PFSK-1 (cell line): ENCODE data around the gene DNAJC17.

Experiments
- FOXP2 ChIP-seq: optimal IDR thresholded peaks from 2 replicates; pipeline ENCODE3; 2011; ENCODE audit warnings: borderline replicate concordance, control low read depth, inconsistent platforms; ENCODE audit not compliant: insufficient read depth; ENCODE audit errors: extremely low read length, extremely low read depth
- POLR2AphosphoS5 ChIP-seq: IDR thresholded peaks from 2 replicates; pipeline ENCODE4 v1.6.1; 2012; ENCODE audit warnings: low read depth, mild to moderate bottlenecking, control low read depth, low read length, moderate library complexity
- SIN3A ChIP-seq: IDR thresholded peaks from 2 replicates; pipeline ENCODE4 v1.6.1; 2012; ENCODE audit warnings: mild to moderate bottlenecking, low read length, moderate library complexity, borderline replicate concordance; ENCODE audit not compliant: insufficient read depth
- TAF1 ChIP-seq: IDR thresholded peaks from 2 replicates; pipeline ENCODE4 v1.6.1; 2012; ENCODE audit warnings: low read length, control low read depth, borderline replicate concordance; ENCODE audit not compliant: insufficient read depth
- TF ChIP-seq, protein P1 (sequence below), 2 experiments: IDR thresholded peaks; 2 replicates each; pipeline versions ENCODE4 v1.6.1 to v1.8.0; 2011 to 2012; ENCODE audit warnings: low read depth in 2 of 2, low read length in 2 of 2, control low read depth in 1 of 2, inconsistent platforms in 1 of 2, mild to moderate bottlenecking in 1 of 2, moderate library complexity in 1 of 2; ENCODE audit not compliant: insufficient read depth in 1 of 2

The DNAJC17 gene

DNA sequence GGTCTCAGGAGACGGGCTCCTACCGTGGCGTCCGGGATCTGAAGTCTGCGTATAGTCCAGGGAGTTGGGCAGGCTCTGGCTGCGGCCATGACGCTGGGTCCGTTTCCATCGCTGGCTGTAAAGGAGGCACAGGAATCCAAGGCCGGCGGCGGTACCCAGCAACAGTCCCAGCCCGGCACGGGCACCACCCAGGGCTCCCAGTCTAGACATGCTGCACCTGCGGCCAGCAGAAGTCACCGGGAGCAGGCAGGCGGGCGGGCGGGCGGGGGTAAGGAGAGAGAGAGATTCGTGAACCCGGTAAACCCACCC lies 52.7 kb downstream of the DNAJC17 start:
- TF ChIP-seq, protein P1, sequence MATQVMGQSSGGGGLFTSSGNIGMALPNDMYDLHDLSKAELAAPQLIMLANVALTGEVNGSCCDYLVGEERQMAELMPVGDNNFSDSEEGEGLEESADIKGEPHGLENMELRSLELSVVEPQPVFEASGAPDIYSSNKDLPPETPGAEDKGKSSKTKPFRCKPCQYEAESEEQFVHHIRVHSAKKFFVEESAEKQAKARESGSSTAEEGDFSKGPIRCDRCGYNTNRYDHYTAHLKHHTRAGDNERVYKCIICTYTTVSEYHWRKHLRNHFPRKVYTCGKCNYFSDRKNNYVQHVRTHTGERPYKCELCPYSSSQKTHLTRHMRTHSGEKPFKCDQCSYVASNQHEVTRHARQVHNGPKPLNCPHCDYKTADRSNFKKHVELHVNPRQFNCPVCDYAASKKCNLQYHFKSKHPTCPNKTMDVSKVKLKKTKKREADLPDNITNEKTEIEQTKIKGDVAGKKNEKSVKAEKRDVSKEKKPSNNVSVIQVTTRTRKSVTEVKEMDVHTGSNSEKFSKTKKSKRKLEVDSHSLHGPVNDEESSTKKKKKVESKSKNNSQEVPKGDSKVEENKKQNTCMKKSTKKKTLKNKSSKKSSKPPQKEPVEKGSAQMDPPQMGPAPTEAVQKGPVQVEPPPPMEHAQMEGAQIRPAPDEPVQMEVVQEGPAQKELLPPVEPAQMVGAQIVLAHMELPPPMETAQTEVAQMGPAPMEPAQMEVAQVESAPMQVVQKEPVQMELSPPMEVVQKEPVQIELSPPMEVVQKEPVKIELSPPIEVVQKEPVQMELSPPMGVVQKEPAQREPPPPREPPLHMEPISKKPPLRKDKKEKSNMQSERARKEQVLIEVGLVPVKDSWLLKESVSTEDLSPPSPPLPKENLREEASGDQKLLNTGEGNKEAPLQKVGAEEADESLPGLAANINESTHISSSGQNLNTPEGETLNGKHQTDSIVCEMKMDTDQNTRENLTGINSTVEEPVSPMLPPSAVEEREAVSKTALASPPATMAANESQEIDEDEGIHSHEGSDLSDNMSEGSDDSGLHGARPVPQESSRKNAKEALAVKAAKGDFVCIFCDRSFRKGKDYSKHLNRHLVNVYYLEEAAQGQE (IDR thresholded peaks at IDR 0.05; ENCODE audit: insufficient read depth in 1 of 2, low read depth in 2 of 2, low read length in 2 of 2), result no peak
- no peak for TF ChIP-seq SIN3A
- TF ChIP-seq TAF1, result no peak
- TF ChIP-seq FOXP2, result no peak
- TF ChIP-seq POLR2AphosphoS5, result no peak

DNA sequence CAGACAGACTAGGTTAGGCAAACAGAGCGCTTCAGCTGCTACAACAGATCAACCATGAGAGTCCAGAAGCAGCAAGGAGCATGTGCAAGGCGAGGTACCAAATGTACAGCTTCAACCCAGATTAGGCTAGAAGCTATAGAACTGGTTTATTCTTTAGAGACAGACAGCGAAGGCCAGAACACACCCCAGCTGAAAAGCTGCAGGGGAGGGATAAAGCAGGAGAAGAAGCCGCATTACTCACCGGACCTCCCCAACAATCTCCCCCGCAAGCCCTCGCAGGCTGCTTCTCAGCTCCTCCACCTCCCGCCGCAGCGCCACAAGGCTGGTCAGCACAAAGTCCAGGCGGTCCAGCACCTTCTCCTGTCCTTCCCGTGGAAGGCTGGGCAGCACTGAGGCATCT lies 55.5 kb downstream of the DNAJC17 start:
- TF ChIP-seq FOXP2 (no peak), TAF1 (no peak), SIN3A (no peak), POLR2AphosphoS5 (no peak)
- TF ChIP-seq, protein P1 (IDR thresholded peaks at IDR 0.05; ENCODE audit: insufficient read depth in 1 of 2, low read depth in 2 of 2, low read length in 2 of 2), result no peak

DNA sequence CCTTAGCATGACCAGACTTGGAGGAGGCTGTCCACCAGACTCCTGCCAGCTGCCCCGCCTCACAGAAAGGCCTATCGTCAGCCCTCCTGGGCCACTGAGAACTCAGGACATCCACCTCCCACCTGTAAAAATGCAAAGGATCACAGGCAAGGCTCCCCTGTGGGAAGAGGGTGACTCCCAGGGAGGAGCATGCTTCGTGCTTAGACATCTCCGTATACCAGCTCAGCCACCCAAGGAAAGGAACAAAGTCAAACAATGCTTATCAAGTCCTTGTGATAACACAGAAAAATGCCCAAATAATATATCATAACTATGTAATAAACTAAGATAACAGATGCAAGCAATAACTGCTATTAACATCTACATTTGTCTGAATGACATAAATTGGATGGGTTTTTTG lies 56.4 kb downstream of the DNAJC17 start:
- TF ChIP-seq TAF1 (no peak), POLR2AphosphoS5 (no peak), SIN3A (no peak), FOXP2 (no peak)
- TF ChIP-seq, protein P1 (IDR thresholded peaks at IDR 0.05; ENCODE audit: insufficient read depth in 1 of 2, low read depth in 2 of 2, low read length in 2 of 2), result no peak

DNA sequence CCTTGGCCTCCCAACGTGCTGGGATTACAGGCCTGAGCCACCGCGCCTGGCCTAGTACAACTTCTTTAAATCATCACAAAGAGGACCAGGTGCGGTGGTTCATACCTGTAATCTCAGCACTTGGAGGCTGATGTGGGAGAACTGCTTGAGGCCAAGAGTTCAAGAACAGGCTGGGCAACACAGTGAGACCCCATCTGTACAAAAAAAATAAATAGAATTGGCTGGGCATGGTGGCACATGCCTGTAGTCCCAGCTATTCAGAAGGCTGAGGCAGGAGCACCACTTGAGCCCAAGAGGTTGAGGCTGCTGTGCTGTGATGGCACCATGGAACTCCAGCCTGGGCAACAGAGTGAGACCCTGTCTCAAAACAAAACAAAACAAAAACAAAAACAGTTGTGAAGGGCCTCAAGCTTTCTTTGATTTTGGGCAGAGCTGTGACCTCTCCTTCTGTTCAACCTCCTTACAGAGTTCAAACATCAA lies 58.1 kb downstream of the DNAJC17 start:
- TF ChIP-seq TAF1, result no peak

DNA sequence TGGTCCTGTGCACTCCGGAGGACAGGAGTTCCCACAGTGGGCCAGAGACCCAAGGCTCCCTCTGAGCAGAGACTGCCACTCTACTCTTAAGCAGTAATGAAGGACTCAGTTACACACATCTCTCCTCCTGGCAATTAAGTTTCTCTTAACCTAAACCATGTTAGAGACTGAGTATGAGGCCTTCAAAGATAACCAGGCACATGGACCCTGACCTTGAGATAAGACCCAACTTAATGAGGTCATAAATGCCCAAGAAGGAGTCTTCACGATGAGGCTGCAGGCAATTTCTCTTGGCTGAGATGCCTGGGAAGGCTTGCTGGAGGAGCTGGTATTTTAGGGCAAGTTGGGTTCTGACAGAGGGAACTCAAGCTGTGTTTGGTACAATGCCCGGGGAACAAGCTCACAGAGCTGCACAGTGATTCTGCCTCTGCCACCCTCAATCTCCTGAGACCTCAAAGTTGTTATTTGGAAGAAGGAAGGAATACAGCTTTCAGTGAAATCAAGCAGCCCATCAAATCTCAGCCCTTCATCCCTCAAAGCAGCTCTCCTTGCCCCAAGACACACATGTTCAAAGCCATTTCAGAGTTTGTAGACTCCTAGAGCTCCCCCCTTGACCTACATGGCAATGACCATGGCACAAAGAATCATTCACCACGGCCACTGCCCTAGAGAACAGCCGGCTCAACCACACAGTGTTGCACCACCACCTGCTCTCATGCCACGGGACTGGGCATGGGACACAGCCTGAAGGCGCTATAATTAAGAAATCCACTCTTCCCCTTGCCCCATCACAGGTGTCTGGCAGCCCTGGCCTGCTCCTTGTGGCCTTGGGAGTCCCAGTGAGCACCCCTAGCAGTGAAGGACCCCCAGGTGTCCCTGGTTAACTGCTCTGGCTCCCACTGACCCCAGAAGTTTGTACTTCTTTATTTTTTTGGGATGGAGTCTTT lies 59.3 kb downstream of the DNAJC17 start:
- TF ChIP-seq POLR2AphosphoS5 (no peak), SIN3A (no peak), TAF1 (no peak), FOXP2 (no peak)
- TF ChIP-seq, protein P1 (IDR thresholded peaks at IDR 0.05; ENCODE audit: insufficient read depth in 1 of 2, low read depth in 2 of 2, low read length in 2 of 2), result no peak
